Tibial nerve (tissue), 4 donors: ENCODE measurements around the gene NIT1. TPM values are rescaled to one million over a fixed set of nuclear protein-coding genes. Genes with fewer than 3 reads are reported as not detected.

Source experiments
- DNase-seq, 2 donors: peaks; one replicate each; pipeline ENCODE4 v3.0.0-alpha.2; 2019; ENCODE audit warnings: low spot score in 2 of 2
- H3K27ac ChIP-seq, 4 donors: fragments of 200-600 bp; sonication (generic) in 3 of 4; one replicate each; pipeline ENCODE4 v1.5.1; 2017 to 2019; ENCODE audit warnings: mild to moderate bottlenecking in 1 of 4
- H3K27me3 ChIP-seq, 2 donors: fragments of 200-600 bp; sonication (generic) in 1 of 2; one replicate each; pipeline versions ENCODE4 v1.5.1 to v1.6.0; 2017 to 2019
- H3K36me3 ChIP-seq, 3 donors: fragments of 200-600 bp; sonication (generic); one replicate each; pipeline ENCODE4 v1.5.1; 2018 to 2019
- H3K4me1 ChIP-seq, 4 donors: fragments of 200-600 bp; sonication (generic) in 3 of 4; one replicate each; pipeline ENCODE4 v1.5.1; 2017 to 2019
- H3K4me3 ChIP-seq, 4 donors: fragments of 200-600 bp; sonication (generic) in 3 of 4; one replicate each; pipeline ENCODE4 v1.5.1; 2017 to 2019; ENCODE audit warnings: mild to moderate bottlenecking in 1 of 4, moderate library complexity in 1 of 4
- H3K9me3 ChIP-seq, 4 donors: fragments of 200-600 bp; sonication (generic) in 3 of 4; one replicate each; pipeline ENCODE4 v1.5.1; 2017 to 2019
- EP300 ChIP-seq, 2 donors: sonication (generic); formaldehyde crosslinking; IDR thresholded peaks; one replicate each; pipeline ENCODE4 v1.6.1; 2017; ENCODE audit warnings: antibody characterized with exemption in 2 of 2, mild to moderate bottlenecking in 1 of 2
- POLR2A ChIP-seq, 2 donors: fragments of 450-650 bp; IDR thresholded peaks; one replicate each; pipeline ENCODE4 v1.6.1; 2017; ENCODE audit warnings: antibody characterized with exemption in 2 of 2, mild to moderate bottlenecking in 2 of 2, moderate library complexity in 2 of 2
- WGBS, 2 donors: methylation state at CpG; one replicate each; pipeline ENCODE4 v1.1.5; 2018; 5-methylcytosine and 5-hydroxymethylcytosine counted together
- small RNA-seq: library from RNA; depleted of rRNA; stranded (forward); fragments of <200 nt; gene quantifications from one replicate; pipeline ENCODE3, GENCODE V24; 2016
- total RNA-seq, 4 donors: library from RNA; depleted of rRNA; stranded (reverse); fragments of >200 nt; gene quantifications; one replicate each; pipeline ENCODE4 v1.1.0, GENCODE V29; 2016
- TF ChIP-seq, protein P1 (sequence below), 5 experiments: fragments of 200-600 bp in 3 of 5; fragments of 450-650 bp in 2 of 5; sonication (generic) in 3 of 5; IDR thresholded peaks; one replicate each; pipeline ENCODE4 v1.5.1; 2016 to 2019; ENCODE audit warnings: antibody characterized with exemption in 5 of 5, mild to moderate bottlenecking in 3 of 5, moderate library complexity in 2 of 5

Gene NIT1
- total RNA-seq, 4 donors from 2014 or later, result 26.4 to 43.0 (median 32.9) TPM

DNA sequence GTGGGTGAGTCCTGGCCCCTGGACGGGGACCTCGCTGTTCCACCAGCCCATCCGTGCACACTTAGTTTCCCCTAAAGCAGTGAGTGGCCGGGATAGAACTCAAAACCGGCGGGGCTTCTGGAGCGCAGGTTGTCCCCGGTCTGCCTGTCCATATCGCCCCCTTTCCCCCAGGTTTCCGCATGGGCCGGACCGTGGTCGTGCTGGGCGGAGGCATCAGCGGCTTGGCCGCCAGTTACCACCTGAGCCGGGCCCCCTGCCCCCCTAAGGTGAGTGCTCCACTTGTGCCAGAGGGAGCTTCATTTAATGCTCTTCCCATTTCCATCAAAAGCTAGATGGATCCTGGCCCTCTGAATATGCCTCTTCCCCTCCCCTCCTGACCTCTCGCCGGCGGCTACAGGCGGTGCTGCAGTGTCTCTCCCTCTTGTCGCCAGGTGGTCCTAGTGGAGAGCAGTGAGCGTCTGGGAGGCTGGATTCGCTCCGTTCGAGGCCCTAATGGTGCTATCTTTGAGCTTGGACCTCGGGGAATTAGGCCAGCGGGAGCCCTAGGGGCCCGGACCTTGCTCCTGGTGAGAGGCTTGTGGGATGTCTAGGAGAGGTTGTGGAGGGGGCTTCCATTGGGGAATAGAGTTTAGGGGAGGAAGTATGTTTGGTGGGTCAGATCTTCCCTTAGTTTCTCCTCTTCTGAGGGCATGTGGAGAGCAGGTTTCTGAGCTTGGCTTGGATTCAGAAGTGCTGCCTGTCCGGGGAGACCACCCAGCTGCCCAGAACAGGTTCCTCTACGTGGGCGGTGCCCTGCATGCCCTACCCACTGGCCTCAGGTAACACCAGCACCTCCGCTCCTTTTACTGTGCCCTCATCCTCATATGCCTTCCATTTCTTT is 49.0 kb downstream of the NIT1 start:
- Histone ChIP-seq H3K9me3 (no peaks in the 10 kb centered on the region), H3K36me3 (peaks cover 0 to 66% (median 12%) of the 10 kb centered on the region in 3 donors), H3K27ac (peak overlapping the region; percentile 62 to 96 (median 88)), H3K4me3 (peak overlapping the region; percentile 62 to 87 (median 71)), H3K27me3 (no peaks in the 10 kb centered on the region), H3K4me1 (peaks cover 0 to 36% (median 13%) of the 10 kb centered on the region in 4 donors)
- no peak for DNase-seq
- WGBS, 2 donors, result 7 to 10% methylated on average over 26 to 33 of the region's 33 CpGs
- TF ChIP-seq, protein P1, sequence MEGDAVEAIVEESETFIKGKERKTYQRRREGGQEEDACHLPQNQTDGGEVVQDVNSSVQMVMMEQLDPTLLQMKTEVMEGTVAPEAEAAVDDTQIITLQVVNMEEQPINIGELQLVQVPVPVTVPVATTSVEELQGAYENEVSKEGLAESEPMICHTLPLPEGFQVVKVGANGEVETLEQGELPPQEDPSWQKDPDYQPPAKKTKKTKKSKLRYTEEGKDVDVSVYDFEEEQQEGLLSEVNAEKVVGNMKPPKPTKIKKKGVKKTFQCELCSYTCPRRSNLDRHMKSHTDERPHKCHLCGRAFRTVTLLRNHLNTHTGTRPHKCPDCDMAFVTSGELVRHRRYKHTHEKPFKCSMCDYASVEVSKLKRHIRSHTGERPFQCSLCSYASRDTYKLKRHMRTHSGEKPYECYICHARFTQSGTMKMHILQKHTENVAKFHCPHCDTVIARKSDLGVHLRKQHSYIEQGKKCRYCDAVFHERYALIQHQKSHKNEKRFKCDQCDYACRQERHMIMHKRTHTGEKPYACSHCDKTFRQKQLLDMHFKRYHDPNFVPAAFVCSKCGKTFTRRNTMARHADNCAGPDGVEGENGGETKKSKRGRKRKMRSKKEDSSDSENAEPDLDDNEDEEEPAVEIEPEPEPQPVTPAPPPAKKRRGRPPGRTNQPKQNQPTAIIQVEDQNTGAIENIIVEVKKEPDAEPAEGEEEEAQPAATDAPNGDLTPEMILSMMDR (IDR thresholded peaks at IDR 0.05), result no peak

DNA sequence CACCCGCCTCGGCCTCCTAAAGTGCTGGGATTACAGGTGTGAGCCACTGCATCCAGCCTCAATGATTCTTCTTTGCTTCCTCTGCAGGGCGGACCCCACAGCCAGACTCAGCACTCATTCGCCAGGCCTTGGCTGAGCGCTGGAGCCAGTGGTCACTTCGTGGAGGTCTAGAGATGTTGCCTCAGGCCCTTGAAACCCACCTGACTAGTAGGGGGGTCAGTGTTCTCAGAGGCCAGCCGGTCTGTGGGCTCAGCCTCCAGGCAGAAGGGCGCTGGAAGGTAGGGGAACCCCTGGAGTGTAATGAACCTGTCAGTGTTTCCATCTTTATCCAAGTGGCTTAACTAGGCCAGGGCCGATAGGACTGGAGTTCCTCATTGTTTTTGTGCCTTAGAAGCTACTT is 51.0 kb downstream of the NIT1 start:
- DNase-seq, result no peak
- no peak for TF ChIP-seq EP300 (IDR thresholded peaks at IDR 0.05)
- no peak for TF ChIP-seq POLR2A (IDR thresholded peaks at IDR 0.05)
- TF ChIP-seq, protein P1 (IDR thresholded peaks at IDR 0.05), result no peak
- no peaks in the 10 kb centered on the region for H3K27me3 ChIP-seq
- no peaks in the 10 kb centered on the region for H3K9me3 ChIP-seq
- 87 to 96% methylated on average over 9 of the region's 9 CpGs for WGBS, 2 donors
- H3K4me1 ChIP-seq, result peaks cover 0 to 46% (median 20%) of the 10 kb centered on the region in 4 donors
- H3K4me3 ChIP-seq, result no peak overlapping the region
- H3K27ac ChIP-seq, result no peak overlapping the region
- H3K36me3 ChIP-seq, result peaks cover 0 to 66% (median 19%) of the 10 kb centered on the region in 3 donors

Small RNAs within 50 kb of the gene (small RNA-seq; reads per million reads assigned to genes)
- gene RF01225, result not detected

Other genes starting within 250 kb of the NIT1 start
- 1 to 10 TPM in 1 of 4 donors, under 1 TPM in 1, not detected in 2; 0.42 to 1.2 TPM for gene ITLN1, start 232.9 kb upstream of the NIT1 start, total RNA-seq
- not detected for gene ITLN2, start 163.3 kb upstream of the NIT1 start, total RNA-seq
- 10 to 100 TPM in 3 of 4 donors, 1 to 10 TPM in 1; 6.9 to 23.1 (median 14.9) TPM for gene F11R, start 97.0 kb upstream of the NIT1 start, total RNA-seq
- gene TSTD1, start 79.1 kb upstream of the NIT1 start, total RNA-seq, result 10 to 100 TPM; 15.7 to 46.9 (median 37.4) TPM
- gene USF1, start 72.1 kb upstream of the NIT1 start, total RNA-seq, result 10 to 100 TPM; 59.4 to 66.1 (median 62.9) TPM
- 10 to 100 TPM in 2 of 4 donors, 1 to 10 TPM in 2; 6.1 to 14.1 (median 10.2) TPM for gene ARHGAP30, start 48.2 kb upstream of the NIT1 start, total RNA-seq
- gene NECTIN4, start 28.5 kb upstream of the NIT1 start, total RNA-seq, result not detected
- 10 to 100 TPM in 1 of 4 donors, 1 to 10 TPM in 3; 7.9 to 12.9 (median 9.1) TPM for gene KLHDC9, start 19.7 kb upstream of the NIT1 start, total RNA-seq
- 10 to 100 TPM; 12.0 to 41.7 (median 39.8) TPM for gene PFDN2, start 68 bp upstream of the NIT1 start, total RNA-seq
- 10 to 100 TPM; 20.1 to 48.8 (median 27.0) TPM for gene DEDD, start 14.6 kb downstream of the NIT1 start, total RNA-seq
- gene UFC1, start 35.9 kb downstream of the NIT1 start, total RNA-seq, result 10 to 100 TPM; 34.1 to 51.5 (median 37.6) TPM
- 10 to 100 TPM; 12.9 to 53.1 (median 20.6) TPM for gene USP21, start 41.4 kb downstream of the NIT1 start, total RNA-seq
- 10 to 100 TPM; 25.6 to 39.3 (median 26.5) TPM for gene PPOX, start 48.3 kb downstream of the NIT1 start, total RNA-seq
- gene B4GALT3, start 59.4 kb downstream of the NIT1 start, total RNA-seq, result 10 to 100 TPM; 18.8 to 41.4 (median 24.3) TPM
- 10 to 100 TPM in 3 of 4 donors, 1 to 10 TPM in 1; 9.0 to 54.9 (median 19.5) TPM for gene ADAMTS4, start 80.9 kb downstream of the NIT1 start, total RNA-seq
- gene NDUFS2, start 84.3 kb downstream of the NIT1 start, total RNA-seq, result 100 to 1,000 TPM in 2 of 4 donors, 10 to 100 TPM in 2; 73.0 to 118 (median 103) TPM
- 100 to 1,000 TPM in 1 of 4 donors, 10 to 100 TPM in 3; 40.6 to 190 (median 50.9) TPM for gene FCER1G, start 97.2 kb downstream of the NIT1 start, total RNA-seq
- gene APOA2, start 105.5 kb downstream of the NIT1 start, total RNA-seq, result not detected
- 10 to 100 TPM in 1 of 4 donors, 1 to 10 TPM in 3; 4.3 to 13.8 (median 8.0) TPM for gene TOMM40L, start 108.0 kb downstream of the NIT1 start, total RNA-seq
- gene NR1I3, start 120.1 kb downstream of the NIT1 start, total RNA-seq, result not detected
- gene PCP4L1, start 140.6 kb downstream of the NIT1 start, total RNA-seq, result 1 to 10 TPM in 1 of 4 donors, under 1 TPM in 1, not detected in 2; 0.42 to 1.2 TPM
- gene MPZ, start 191.9 kb downstream of the NIT1 start, total RNA-seq, result 1,000 to 10,000 TPM in 3 of 4 donors, 100 to 1,000 TPM in 1; 570 to 1,776 (median 1,657) TPM
- gene SDHC, start 196.3 kb downstream of the NIT1 start, total RNA-seq, result 100 to 1,000 TPM in 1 of 4 donors, 10 to 100 TPM in 3; 27.9 to 144 (median 48.4) TPM
- gene CFAP126, start 249.8 kb downstream of the NIT1 start, total RNA-seq, result under 1 TPM in 1 of 4 donors, not detected in 3; 0.90 TPM